DND-41 (cell line): ENCODE data around the gene UNC5CL.

Experiments
- CTCF ChIP-seq: IDR thresholded peaks from 2 replicates; pipeline ENCODE4 v1.5.1; 2012; ENCODE audit warnings: borderline replicate concordance, low read length, moderate library complexity, mild to moderate bottlenecking; ENCODE audit not compliant: poor library complexity, severe bottlenecking; ENCODE audit errors: extremely low read depth
- EZH2 ChIP-seq: IDR thresholded peaks from 3 replicates; pipeline ENCODE4 v1.6.1; 2012; ENCODE audit warnings: borderline replicate concordance, low read depth, mild to moderate bottlenecking, moderate library complexity, low read length, inconsistent platforms; ENCODE audit not compliant: severe bottlenecking

DNA sequence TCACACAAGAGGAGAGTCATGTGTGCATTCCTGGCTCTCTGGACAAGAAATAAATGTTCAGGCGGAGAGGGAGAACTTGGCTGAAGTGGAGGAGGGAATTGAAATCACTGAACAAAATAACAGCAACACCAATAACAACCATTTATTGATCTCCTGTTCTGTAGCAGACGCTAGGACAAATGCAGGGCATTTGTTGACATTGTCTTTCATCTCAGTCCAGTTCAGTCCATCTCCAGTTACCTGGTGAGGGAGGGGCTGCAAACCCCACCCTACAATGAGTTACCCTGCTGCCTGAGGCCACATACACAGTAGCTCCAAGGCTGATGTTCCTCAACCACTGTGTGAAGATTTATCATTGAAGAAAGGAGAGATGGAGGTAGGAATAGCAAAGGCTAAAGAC, 27.3 kb downstream of the UNC5CL start:
- TF ChIP-seq EZH2 (no peak), CTCF (no peak)
